Measurements from ENCODE around the gene ANKRD27.

Gene ANKRD27

DNA sequence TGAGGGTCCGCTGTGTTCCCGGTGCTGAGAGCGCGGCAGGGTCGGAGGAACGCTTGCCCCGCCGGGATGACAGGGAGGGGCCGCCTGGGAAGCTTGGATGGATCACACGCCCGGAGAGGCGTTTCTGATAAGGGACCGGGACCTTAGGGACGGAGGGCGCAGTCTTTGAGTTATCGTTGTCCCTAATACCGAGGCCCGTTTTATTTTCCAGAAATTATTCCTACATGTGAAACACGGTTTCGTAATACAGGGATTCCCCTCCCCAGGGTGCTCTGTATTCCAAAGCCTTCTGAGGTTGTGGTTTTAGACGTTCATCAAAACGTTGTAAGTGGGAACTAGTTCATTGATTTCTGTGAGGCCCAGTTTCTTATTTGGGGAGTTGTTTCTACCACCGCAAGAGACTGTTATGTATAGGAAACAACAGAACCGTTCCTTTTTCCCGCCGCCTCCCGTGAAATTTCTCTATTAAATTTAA, 93.2 kb downstream of the ANKRD27 start:
- TF ChIP-seq ZNF8 (CRISPR knock-in tag; IDR thresholded peaks at IDR 0.05) (no peak), OSR1 (CRISPR knock-in tag; IDR thresholded peaks at IDR 0.05) (no peak), ZNF70 (CRISPR knock-in tag; IDR thresholded peaks at IDR 0.05) (no peak), TCF4 (CRISPR knock-in tag; IDR thresholded peaks at IDR 0.05; ENCODE audit: borderline replicate concordance) (no peak), RARB (CRISPR knock-in tag; IDR thresholded peaks at IDR 0.05) (no peak), BACH2 (CRISPR knock-in tag; IDR thresholded peaks at IDR 0.05; ENCODE audit: borderline replicate concordance) (no peak), ISL1 (CRISPR knock-in tag; IDR thresholded peaks at IDR 0.05) (no peak), SNAI2 (CRISPR knock-in tag; IDR thresholded peaks at IDR 0.05) (no peak), ESRRG (CRISPR knock-in tag; IDR thresholded peaks at IDR 0.05) (no peak), TOX (CRISPR knock-in tag; IDR thresholded peaks at IDR 0.05; ENCODE audit: borderline replicate concordance) (no peak), ZC3H10 (CRISPR knock-in tag; IDR thresholded peaks at IDR 0.05) (no peak), ZFP30 (CRISPR knock-in tag; IDR thresholded peaks at IDR 0.05) (no peak), GLIS3 (CRISPR knock-in tag; IDR thresholded peaks at IDR 0.05) (no peak)
- TF ChIP-seq, protein P1, sequence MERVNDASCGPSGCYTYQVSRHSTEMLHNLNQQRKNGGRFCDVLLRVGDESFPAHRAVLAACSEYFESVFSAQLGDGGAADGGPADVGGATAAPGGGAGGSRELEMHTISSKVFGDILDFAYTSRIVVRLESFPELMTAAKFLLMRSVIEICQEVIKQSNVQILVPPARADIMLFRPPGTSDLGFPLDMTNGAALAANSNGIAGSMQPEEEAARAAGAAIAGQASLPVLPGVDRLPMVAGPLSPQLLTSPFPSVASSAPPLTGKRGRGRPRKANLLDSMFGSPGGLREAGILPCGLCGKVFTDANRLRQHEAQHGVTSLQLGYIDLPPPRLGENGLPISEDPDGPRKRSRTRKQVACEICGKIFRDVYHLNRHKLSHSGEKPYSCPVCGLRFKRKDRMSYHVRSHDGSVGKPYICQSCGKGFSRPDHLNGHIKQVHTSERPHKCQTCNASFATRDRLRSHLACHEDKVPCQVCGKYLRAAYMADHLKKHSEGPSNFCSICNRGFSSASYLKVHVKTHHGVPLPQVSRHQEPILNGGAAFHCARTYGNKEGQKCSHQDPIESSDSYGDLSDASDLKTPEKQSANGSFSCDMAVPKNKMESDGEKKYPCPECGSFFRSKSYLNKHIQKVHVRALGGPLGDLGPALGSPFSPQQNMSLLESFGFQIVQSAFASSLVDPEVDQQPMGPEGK (CRISPR knock-in tag; IDR thresholded peaks at IDR 0.05; ENCODE audit: borderline replicate concordance), result no peak
- TF ChIP-seq, protein P2, sequence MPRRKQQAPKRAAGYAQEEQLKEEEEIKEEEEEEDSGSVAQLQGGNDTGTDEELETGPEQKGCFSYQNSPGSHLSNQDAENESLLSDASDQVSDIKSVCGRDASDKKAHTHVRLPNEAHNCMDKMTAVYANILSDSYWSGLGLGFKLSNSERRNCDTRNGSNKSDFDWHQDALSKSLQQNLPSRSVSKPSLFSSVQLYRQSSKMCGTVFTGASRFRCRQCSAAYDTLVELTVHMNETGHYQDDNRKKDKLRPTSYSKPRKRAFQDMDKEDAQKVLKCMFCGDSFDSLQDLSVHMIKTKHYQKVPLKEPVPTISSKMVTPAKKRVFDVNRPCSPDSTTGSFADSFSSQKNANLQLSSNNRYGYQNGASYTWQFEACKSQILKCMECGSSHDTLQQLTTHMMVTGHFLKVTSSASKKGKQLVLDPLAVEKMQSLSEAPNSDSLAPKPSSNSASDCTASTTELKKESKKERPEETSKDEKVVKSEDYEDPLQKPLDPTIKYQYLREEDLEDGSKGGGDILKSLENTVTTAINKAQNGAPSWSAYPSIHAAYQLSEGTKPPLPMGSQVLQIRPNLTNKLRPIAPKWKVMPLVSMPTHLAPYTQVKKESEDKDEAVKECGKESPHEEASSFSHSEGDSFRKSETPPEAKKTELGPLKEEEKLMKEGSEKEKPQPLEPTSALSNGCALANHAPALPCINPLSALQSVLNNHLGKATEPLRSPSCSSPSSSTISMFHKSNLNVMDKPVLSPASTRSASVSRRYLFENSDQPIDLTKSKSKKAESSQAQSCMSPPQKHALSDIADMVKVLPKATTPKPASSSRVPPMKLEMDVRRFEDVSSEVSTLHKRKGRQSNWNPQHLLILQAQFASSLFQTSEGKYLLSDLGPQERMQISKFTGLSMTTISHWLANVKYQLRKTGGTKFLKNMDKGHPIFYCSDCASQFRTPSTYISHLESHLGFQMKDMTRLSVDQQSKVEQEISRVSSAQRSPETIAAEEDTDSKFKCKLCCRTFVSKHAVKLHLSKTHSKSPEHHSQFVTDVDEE (CRISPR knock-in tag; IDR thresholded peaks at IDR 0.05), result no peak
- peak; percentile 11 for ATAC-seq

DNA sequence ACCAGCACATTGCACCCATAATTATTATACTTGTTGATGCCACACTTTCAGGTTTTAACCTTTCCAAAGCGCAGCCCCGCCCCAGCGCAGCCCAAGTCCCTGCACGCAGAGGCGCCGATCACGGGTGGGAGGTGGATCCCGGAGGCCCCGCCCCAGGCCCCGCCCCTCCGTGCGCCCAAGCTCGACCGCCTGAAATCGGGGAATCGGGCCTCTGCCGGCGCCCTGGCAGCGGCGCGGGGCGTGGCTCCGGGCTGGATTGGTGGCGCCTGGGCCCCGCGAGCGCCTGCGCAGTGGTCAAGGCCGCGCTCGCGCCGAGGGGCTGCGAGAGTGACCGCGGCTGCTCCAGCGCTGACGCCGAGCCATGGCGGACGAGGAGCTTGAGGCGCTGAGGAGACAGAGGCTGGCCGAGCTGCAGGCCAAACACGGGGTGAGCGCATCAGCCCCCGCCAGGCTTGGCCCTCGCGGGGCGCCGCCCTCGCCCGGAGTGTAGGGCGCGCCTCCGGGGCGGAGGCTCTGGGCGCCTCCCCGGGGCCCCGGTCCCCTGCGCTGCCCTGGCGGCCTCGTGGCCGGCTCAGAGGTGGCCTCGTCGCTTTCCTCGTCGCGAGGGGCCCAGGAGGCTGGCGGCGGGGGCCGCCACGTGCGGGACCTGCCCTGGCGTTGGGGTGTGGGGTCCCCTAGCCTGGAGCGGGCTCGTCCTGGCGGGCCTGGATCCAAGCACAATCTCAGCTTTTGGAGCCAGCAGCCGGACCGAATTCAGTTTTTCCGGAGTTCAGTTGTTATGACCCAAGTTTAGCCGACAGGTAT, 93.9 kb downstream of the ANKRD27 start, which contains the start of gene PDCD5:
TSS of gene PDCD5 (plus strand) at position 290 of the 804 bp plus-strand sequence. CDS start at position 362, 72 bp downstream.
- ATAC-seq, result peak; percentile 97
- TF ChIP-seq, protein P3, sequence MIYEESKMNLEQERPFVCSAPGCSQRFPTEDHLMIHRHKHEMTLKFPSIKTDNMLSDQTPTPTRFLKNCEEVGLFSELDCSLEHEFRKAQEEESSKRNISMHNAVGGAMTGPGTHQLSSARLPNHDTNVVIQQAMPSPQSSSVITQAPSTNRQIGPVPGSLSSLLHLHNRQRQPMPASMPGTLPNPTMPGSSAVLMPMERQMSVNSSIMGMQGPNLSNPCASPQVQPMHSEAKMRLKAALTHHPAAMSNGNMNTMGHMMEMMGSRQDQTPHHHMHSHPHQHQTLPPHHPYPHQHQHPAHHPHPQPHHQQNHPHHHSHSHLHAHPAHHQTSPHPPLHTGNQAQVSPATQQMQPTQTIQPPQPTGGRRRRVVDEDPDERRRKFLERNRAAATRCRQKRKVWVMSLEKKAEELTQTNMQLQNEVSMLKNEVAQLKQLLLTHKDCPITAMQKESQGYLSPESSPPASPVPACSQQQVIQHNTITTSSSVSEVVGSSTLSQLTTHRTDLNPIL (CRISPR knock-in tag; IDR thresholded peaks at IDR 0.05; ENCODE audit: low read depth), result no peak
- TF ChIP-seq ZFP3 (CRISPR knock-in tag; IDR thresholded peaks at IDR 0.05), result no peak
- no peak for TF ChIP-seq RARB (CRISPR knock-in tag; IDR thresholded peaks at IDR 0.05)
- no peak for TF ChIP-seq CSDC2 (CRISPR knock-in tag; IDR thresholded peaks at IDR 0.05)
- no peak for TF ChIP-seq ISL1 (CRISPR knock-in tag; IDR thresholded peaks at IDR 0.05)
- no peak for TF ChIP-seq TOX (CRISPR knock-in tag; IDR thresholded peaks at IDR 0.05; ENCODE audit: borderline replicate concordance)
- TF ChIP-seq, protein P2 (CRISPR knock-in tag; IDR thresholded peaks at IDR 0.05), result no peak
- no peak for TF ChIP-seq OSR1 (CRISPR knock-in tag; IDR thresholded peaks at IDR 0.05)
- no peak for TF ChIP-seq ESRRG (CRISPR knock-in tag; IDR thresholded peaks at IDR 0.05)
- TF ChIP-seq GLIS3 (CRISPR knock-in tag; IDR thresholded peaks at IDR 0.05), result no peak
- TF ChIP-seq TCF4 (CRISPR knock-in tag; IDR thresholded peaks at IDR 0.05; ENCODE audit: borderline replicate concordance), result no peak
- TF ChIP-seq, protein P4, sequence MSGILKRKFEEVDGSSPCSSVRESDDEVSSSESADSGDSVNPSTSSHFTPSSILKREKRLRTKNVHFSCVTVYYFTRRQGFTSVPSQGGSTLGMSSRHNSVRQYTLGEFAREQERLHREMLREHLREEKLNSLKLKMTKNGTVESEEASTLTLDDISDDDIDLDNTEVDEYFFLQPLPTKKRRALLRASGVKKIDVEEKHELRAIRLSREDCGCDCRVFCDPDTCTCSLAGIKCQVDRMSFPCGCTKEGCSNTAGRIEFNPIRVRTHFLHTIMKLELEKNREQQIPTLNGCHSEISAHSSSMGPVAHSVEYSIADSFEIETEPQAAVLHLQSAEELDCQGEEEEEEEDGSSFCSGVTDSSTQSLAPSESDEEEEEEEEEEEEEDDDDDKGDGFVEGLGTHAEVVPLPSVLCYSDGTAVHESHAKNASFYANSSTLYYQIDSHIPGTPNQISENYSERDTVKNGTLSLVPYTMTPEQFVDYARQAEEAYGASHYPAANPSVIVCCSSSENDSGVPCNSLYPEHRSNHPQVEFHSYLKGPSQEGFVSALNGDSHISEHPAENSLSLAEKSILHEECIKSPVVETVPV (CRISPR knock-in tag; IDR thresholded peaks at IDR 0.05), result no peak
- TF ChIP-seq ZNF565 (CRISPR knock-in tag; conservative IDR thresholded peaks at IDR 0.05; ENCODE audit: low read depth), result no peak
- no peak for TF ChIP-seq ARNTL (CRISPR knock-in tag; IDR thresholded peaks at IDR 0.05; ENCODE audit: borderline replicate concordance, low read depth)
- no peak for TF ChIP-seq ZNF8 (CRISPR knock-in tag; IDR thresholded peaks at IDR 0.05)
- TF ChIP-seq, protein P5, sequence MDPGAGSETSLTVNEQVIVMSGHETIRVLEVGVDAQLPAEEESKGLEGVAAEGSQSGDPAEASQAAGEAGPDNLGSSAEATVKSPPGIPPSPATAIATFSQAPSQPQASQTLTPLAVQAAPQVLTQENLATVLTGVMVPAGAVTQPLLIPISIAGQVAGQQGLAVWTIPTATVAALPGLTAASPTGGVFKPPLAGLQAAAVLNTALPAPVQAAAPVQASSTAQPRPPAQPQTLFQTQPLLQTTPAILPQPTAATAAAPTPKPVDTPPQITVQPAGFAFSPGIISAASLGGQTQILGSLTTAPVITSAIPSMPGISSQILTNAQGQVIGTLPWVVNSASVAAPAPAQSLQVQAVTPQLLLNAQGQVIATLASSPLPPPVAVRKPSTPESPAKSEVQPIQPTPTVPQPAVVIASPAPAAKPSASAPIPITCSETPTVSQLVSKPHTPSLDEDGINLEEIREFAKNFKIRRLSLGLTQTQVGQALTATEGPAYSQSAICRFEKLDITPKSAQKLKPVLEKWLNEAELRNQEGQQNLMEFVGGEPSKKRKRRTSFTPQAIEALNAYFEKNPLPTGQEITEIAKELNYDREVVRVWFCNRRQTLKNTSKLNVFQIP (CRISPR knock-in tag; IDR thresholded peaks at IDR 0.05; ENCODE audit: borderline replicate concordance, low read depth), result no peak
- TF ChIP-seq ZC3H10 (CRISPR knock-in tag; IDR thresholded peaks at IDR 0.05), result no peak
- no peak for TF ChIP-seq SNAI2 (CRISPR knock-in tag; IDR thresholded peaks at IDR 0.05)
- TF ChIP-seq, protein P1 (CRISPR knock-in tag; IDR thresholded peaks at IDR 0.05; ENCODE audit: borderline replicate concordance), result no peak
